ENCODE data around the gene SPI1.
A peak's percentile ranks its signal among the peaks of the same experiment; 100 is the strongest.

The SPI1 gene

GRCh38 chr11:47391077-47391583 is 12.8 kb upstream of the SPI1 start:
- H3K27me3 Mint-ChIP-seq (ENCODE audit: low read depth, poor library complexity), result peaks cover 7% of the 10 kb centered on the region
- peaks cover 46% of the 10 kb centered on the region for H3K4me1 Mint-ChIP-seq
- H3K36me3 Mint-ChIP-seq (ENCODE audit: low read depth), result no peaks in the 10 kb centered on the region
- no peak for TF ChIP-seq CTCF (IDR thresholded peaks at IDR 0.05)
- H3K27ac Mint-ChIP-seq, result no peak overlapping the region
- H3K4me3 Mint-ChIP-seq, result no peak overlapping the region
- no peak for DNase-seq
- H3K9me3 Mint-ChIP-seq, result no peaks in the 10 kb centered on the region

- H3K4me1 Mint-ChIP-seq, result peaks cover 41% of the 10 kb centered on the region
- no peak for TF ChIP-seq CTCF (IDR thresholded peaks at IDR 0.05)
These were observed 12.0 kb upstream of the SPI1 start for GRCh38 chr11:47390422-47390760.

DNA sequence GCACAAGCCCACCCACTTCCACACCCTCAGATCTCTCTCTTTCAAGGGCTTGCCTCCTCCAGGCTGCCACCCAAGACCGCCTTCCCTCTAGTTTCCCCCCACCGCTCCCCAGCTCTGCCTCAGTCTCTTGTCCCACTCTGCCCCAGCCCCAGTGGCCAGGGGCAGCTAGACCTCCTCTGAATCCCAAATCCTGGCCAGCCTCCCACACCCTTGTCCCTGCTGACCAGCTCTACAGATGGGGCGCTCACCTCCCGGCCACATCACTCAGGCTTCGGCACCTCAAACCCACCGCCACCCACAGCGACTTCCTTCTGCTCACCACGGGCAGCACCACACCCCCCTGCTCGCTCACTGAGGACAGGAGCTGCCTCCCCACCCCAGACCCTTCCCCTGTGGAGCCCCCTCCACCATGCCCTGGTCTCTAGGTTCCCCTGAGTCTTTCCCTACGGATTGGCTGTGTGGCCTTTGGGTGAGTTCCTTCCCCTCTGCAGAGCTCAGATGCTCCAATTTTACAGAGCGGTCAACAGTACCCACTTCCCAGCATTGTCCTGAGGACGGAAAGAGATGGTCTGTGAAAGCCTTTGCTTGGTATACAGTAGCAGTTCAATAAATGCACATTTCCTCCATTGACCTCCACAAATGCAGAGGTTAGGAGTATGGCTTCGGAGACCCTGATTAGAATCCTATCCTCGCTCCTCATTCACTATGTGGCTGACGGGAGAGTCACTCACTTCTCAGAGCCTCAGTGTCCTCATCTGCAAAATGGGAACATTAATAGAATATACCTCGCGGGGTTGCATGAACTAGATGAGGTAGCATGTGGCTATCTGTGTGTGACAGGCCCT is 11.5 kb upstream of the SPI1 start:
- Mint-ChIP-seq H3K9me3 (no peaks in the 10 kb centered on the region), H3K27ac (peak overlapping the region; percentile 77), H3K4me1 (peaks cover 38% of the 10 kb centered on the region), H3K4me3 (no peak overlapping the region), H3K27me3 (ENCODE audit: low read depth, poor library complexity) (peaks cover 7% of the 10 kb centered on the region), H3K36me3 (ENCODE audit: low read depth) (no peaks in the 10 kb centered on the region)
- TF ChIP-seq CTCF (IDR thresholded peaks at IDR 0.05), result no peak
- no peak for DNase-seq

More at GRCh38 chr11:47390422-47390760, 12.0 kb upstream of the SPI1 start:
- peaks cover 7% of the 10 kb centered on the region for H3K27me3 Mint-ChIP-seq (ENCODE audit: low read depth, poor library complexity)
- no peak overlapping the region for H3K4me3 Mint-ChIP-seq
- no peak overlapping the region for H3K27ac Mint-ChIP-seq
- H3K9me3 Mint-ChIP-seq, result no peaks in the 10 kb centered on the region
- no peaks in the 10 kb centered on the region for H3K36me3 Mint-ChIP-seq (ENCODE audit: low read depth)
- DNase-seq, result no peak

DNA sequence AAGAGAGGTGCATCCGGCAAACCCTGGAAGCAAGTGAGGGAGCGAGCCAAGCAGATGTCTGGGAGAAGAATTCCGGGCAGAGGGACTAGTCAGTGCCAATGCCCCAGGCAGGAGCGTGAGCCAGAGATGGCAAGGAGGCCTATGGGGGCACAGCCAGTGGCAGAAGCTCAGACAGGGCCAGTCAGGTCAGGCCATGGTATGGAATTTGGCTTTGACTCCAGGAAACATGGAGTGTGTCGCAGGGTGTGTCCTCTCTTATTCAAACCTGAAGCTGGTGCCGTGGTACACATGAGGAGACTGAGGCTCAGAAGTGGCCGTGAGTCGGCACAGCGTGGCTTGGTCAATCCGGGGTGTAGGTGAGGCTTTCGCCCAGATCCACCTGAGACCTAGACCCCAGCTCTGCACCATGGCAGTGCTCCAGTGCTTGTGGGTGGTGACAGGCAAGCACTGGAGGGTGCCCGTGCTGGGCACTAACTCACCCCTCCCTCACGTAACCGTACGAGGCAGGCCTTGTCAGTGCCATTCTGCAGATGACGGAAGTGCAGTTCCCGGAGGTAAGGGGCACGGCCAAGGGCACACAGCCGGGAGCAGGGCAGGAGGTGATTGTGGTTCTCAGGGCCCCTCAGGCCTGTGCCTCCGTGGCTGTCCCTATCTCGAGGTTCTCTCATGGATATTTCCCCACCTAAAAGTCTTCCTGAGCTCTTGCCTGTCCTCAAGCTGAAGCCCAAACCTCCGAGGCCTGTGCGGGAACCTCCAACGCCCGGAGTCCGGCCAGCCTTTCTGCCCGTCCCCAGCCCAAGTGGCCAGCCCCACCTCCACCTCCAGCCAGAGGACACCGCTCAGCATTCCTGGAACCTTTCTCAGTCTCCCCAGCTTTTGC is 10.6 kb upstream of the SPI1 start:
- TF ChIP-seq CTCF (IDR thresholded peaks at IDR 0.05), result no peak
- Mint-ChIP-seq H3K4me3 (no peak overlapping the region), H3K9me3 (no peaks in the 10 kb centered on the region), H3K4me1 (peaks cover 32% of the 10 kb centered on the region), H3K27ac (no peak overlapping the region), H3K36me3 (ENCODE audit: low read depth) (no peaks in the 10 kb centered on the region), H3K27me3 (ENCODE audit: low read depth, poor library complexity) (peaks cover 7% of the 10 kb centered on the region)
- DNase-seq, result no peak

GRCh38 chr11:47387944-47388696 is 9.8 kb upstream of the SPI1 start:
- no peak for DNase-seq
- peaks cover 30% of the 10 kb centered on the region for H3K4me1 Mint-ChIP-seq
- H3K36me3 Mint-ChIP-seq (ENCODE audit: low read depth), result no peaks in the 10 kb centered on the region
- H3K27me3 Mint-ChIP-seq (ENCODE audit: low read depth, poor library complexity), result peaks cover 8% of the 10 kb centered on the region
- no peak overlapping the region for H3K27ac Mint-ChIP-seq
- no peak overlapping the region for H3K4me3 Mint-ChIP-seq
- no peak for TF ChIP-seq CTCF (IDR thresholded peaks at IDR 0.05)
- H3K9me3 Mint-ChIP-seq, result peaks cover 4% of the 10 kb centered on the region

Data from nephron progenitor cell (in vitro differentiated cells).